GM19372 (cell line): ENCODE measurements around the gene VSIG4.
"Not testable (repeated sequence)": the region's sequence is repeated elsewhere in the genome, so short reads cannot be mapped to it uniquely, and the experiment has no call there.

ENCODE experiments used
- ATAC-seq: cut with Tn5 transposase; IDR thresholded peaks from one replicate; pipeline ENCODE4 v1.9.1; 2021; ENCODE audit warnings: mild to moderate bottlenecking, low read depth, moderate library complexity; ENCODE audit not compliant: unreplicated experiment

VSIG4 gene

DNA sequence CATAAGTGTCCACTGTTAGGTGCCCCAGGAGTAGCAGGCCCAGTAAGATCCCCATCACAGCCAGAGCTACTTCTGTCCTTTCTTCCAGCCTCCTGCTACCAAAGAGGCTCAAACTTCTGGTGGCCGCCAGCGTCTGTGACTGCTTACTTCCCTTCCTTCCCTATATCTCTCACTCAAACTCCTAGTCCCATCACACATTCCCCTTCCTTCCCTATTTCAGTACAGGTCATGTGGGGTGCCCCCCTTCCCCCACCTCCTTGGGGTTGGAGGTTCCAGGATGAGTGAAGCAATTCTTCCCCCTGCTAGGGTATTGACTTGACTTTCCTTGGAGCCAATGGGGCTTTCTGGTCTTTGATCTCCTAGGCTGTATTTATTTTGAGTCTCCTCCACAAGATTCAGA, at the start of gene VSIG4:
VSIG4 (minus strand) TSS at position 137 of the 400 bp plus-strand sequence; CDS start at position 55, 82 bp downstream.
- ATAC-seq, result no peak

GRCh38 chrX:66076801-66077200, 36.9 kb upstream of the VSIG4 start:
- ATAC-seq, result no peak

- no peak for ATAC-seq
Observed at GRCh38 chrX:66074920-66075879, 35.3 kb upstream of the VSIG4 start.

GRCh38 chrX:66071126-66071525, 31.2 kb upstream of the VSIG4 start:
- ATAC-seq, result no peak

DNA sequence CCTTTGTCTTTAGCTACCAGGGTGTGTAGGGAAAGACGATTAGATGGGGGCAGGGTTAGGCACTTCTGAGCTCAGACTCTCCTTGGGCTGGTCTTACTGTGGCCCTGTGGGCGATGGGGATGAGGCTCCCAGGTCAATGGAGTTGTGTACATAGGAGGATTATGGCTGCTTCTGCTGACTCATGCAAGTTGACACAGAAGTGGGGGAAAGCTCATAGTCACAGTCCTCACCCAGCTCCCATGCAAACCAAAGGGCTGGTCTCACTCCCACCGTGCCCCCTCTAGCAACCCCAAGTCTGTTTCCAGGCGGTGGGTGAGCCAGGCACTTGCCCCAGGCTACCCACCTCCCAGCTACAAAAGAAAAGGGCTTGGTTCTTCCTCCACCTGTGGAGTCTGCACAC, 24.4 kb upstream of the VSIG4 start:
- ATAC-seq, result no peak

DNA sequence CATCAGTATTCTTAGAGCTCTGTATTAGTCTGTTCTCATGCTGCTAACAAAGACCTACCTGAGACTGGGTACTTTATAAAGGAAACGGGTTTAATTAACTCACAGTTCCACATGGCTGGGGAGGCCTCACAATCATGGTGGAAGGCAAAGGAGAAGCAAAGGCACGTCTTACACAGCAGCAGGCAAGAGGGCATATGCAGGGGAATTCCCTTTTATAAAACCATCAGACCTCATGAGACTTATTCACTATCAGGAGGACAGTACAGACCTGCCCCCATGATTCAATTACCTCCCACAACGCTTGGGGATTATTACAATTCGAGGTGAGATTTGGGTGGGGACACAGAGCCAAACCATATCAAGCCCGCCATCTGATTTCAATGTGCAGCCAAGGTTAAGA, 17.1 kb upstream of the VSIG4 start:
- ATAC-seq, result not testable (repeated sequence)

DNA sequence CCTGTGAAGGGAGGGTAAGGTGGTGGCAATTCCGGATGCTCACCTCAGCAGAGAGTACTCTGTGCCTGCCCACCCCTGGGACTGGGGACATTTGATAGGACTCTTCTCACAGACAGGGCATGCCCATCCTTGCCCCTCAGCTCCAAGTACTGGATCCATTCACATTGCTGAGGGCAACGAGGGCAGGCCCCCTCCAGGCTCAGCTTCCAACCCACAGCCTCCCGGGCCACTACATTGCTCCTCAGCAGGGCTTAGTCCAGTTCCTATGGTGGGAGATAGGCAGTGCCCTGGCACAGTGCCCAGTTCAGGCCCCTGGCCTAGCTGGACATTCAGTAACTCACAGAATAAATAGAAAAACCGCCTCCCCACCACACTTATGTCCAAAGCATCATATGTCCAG, 15.1 kb upstream of the VSIG4 start:
- no peak for ATAC-seq

DNA sequence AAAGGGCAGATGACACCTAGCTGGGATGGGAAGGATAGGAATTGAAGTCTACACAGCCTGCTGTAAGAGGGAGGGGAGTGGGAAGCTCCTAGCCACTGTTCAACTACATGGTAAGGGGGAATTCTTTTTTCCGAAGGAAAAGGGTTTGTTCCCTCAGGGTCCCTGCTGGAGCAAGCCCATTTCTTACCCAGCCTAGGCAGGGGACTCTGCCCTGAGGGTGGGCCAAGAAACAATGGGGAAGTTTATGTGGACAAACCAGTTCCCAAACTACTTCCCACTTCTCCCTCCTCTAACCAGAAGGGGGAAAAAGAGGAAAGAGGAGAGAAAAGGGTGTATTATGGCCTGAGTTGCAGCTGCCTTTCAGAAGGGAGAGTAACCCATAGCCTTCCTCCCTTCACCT, 13.5 kb upstream of the VSIG4 start:
- no peak for ATAC-seq

DNA sequence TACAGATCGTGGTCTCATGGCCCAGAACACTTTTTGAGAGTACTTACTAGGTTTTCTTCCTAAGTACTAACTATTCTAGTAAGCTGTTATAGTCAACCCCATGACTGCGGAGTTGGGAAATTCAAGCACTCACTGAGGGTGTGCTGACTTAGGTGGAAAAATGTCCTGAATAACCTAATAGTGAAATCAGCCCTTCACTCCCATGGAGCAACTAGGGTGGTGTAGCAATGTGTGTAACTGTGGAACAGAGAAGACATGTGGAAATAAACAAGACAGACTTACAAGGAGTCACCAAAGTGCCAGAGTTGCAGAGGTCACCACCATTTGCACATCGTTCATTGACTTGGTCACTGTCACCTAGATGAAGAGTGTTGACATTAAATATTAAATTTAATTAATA, 12.1 kb upstream of the VSIG4 start:
- no peak for ATAC-seq

DNA sequence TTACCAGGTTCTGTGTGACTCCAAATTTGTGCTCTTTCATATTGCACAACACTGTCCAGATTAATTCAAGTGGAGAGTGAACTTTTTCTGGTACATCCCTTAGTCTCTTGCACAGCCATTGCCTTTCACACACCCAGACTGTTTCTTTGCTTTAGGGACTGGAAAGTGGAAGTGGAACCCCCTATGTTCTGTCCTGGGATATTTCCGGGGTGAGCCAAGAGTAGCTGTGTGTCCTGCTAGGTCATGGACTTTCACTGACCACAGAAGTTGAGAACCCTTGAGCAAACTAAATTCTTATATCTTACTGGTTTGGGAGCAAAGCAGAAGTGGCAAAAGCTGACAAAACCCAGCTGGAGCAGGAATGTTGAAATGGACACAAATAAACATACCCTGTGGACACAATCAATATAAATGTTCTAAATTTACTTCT, 10.3 kb upstream of the VSIG4 start:
- ATAC-seq, result no peak

DNA sequence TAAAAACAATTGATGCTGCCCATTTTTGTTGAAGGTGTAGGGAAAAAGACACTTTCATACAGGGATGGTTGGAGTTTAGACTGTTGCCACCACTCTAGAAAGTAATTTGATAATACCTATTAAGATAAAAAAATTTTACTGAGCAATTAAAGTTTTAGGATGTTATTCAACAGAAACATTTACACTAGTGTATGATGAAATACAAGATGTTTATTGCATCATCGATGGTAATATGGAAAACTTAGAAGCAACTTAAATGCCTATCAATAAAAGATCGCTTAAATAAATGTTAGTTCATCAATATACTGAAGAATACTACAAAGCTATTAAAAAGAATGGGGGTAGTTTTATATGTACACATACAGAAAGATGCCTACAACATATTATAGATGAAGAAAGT, 9.2 kb upstream of the VSIG4 start:
- no peak for ATAC-seq

GRCh38 chrX:66046612-66047235, 6.8 kb upstream of the VSIG4 start:
- peak; percentile 54 for ATAC-seq

GRCh38 chrX:66045894-66046293, 6.0 kb upstream of the VSIG4 start:
- no peak for ATAC-seq

DNA sequence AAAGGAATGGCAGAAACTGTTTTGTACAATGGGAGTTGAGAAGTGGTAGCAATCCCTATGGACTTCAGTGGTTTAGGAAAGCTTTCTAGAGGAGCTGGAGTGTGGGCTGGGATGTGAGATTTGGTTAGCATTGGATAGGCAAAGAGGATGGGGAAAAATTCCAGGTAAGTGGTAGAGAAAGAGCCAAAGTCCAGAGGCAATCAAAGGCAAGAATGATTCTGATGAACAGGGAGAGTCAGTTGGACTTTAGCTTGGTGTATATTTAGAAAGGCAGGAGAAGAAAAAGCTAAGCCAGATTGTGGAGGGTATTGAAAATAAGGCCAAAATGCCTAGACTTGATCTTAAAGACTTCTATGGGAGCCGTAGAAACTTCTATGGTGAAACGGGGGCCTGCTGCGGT, 3.7 kb upstream of the VSIG4 start:
- ATAC-seq, result no peak

DNA sequence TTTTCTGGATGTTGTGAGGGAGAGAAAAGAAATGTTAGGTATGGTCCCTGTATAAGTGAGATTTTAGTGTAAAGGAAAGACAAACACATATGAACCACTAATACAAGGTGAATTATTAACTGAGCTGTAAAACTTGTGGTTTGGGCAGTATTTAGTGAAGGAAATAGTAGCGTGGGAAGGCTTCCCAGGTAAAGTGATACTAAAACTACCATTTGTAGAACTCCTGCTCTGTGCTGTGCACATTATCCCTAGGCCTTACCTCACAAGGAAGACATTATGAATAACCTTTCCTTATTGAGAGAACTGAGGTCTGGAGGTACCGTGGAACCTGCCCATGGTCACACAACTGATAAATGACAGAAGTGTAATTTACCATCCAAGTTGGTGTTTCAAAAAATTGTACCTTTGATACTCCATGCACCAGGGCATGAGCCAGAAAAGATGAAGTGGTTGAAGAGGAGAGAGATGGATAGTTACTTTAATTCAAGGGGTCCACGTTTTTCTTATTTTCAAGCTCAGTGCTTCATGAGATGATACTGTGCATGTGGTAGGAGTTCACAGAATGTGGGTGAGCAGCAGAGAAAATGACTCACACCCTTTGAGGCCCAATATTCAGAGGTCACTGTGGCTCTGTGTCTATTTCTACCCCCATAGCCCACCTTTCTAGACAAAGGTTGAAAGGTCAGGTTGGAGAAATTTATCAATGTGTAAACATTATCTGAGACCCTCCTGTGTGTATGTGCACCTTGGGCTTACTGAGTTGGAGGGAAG, 2.6 kb upstream of the VSIG4 start:
- peak; percentile 43 for ATAC-seq

DNA sequence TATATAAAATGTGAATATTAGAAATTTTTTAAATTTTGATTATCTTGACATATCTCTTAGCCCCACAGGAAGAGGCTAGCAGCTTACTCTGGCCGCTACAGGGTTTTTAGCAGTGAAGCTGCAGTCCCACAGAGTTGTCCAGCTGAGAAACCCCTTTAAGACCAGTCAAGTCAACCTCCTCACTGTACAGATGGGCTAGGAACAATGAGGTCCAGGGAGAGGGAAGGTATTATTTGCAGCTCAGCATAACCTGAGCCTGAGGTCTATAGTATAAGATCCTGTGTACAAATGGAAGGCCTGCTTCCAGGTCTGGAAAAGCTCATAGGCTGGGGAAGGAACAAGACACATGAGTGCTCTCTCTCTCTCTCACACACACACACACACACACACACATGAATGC, 1.8 kb downstream of the VSIG4 start:
- no peak for ATAC-seq

GRCh38 chrX:66036231-66036630, 3.6 kb downstream of the VSIG4 start:
- no peak for ATAC-seq

GRCh38 chrX:66035667-66036066, 4.2 kb downstream of the VSIG4 start:
- ATAC-seq, result no peak

DNA sequence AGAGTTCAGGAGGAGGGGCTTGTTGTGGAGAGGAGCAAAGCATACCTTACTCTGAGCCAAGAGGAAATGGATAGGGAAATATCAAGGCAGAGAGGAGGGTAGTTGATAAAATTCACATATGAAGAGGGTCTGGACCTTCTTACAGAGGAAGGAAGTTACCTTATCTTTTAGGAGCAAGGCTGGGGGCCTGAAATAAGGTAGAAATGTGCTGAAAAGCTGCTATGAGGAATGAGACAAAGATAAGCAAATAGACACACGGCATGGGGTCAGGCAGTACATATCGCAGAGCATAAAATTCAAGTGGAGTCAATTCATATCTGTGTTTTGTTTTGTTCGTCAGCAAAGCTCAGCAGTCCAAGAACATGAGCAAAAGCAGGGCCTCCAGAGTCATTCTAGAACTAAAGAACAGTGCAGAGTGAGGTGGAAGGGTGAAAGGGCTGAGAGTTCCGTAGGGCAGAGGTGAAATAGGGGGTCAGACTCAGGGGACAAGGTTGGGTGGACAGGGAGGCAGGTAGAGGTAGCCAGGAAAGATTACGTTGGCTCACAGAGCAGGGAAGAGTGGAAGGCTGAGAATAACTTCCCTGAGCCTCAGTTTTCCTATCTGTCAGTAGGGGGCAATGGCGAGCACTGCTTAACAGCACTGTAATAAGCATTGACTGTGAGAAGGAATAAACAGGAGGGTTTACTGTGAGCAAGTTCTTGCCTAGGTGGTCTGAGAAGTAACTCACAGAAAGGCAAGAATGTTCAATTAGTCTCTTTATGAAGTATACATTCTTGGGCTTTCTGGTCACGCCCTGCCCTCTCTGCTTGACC, 9.2 kb downstream of the VSIG4 start:
- peak; percentile 67 for ATAC-seq

GRCh38 chrX:66028936-66029335, 10.9 kb downstream of the VSIG4 start:
- ATAC-seq, result no peak
